ENCODE results near the gene F5.

The F5 gene

GRCh38 chr1:169586395-169587255 is at the start of gene F5:
Gene F5 (minus strand): TSS chr1:169586481. CDS start chr1:169586386, 95 bp downstream.
- DNase-seq (ENCODE audit: low spot score), result peak; percentile 59

- no peak for DNase-seq (ENCODE audit: low spot score)
Observed at GRCh38 chr1:169634877-169635276, 48.6 kb upstream of the F5 start.

GRCh38 chr1:169634145-169634544 is 47.9 kb upstream of the F5 start:
- DNase-seq (ENCODE audit: low spot score), result no peak

- no peak for DNase-seq (ENCODE audit: low spot score)
Observed at GRCh38 chr1:169631249-169631648, 45.0 kb upstream of the F5 start.

- DNase-seq (ENCODE audit: low spot score), result no peak
Observed at GRCh38 chr1:169630006-169630405, 43.7 kb upstream of the F5 start, which contains the start of gene SELP. Gene SELP (minus strand): TSS chr1:169630124. CDS start chr1:169630074, 50 bp downstream.

GRCh38 chr1:169624912-169625311 is 38.6 kb upstream of the F5 start:
- DNase-seq (ENCODE audit: low spot score), result no peak

GRCh38 chr1:169624122-169624521 is 37.8 kb upstream of the F5 start:
- DNase-seq (ENCODE audit: low spot score), result no peak

GRCh38 chr1:169623132-169623926 is 37.0 kb upstream of the F5 start:
- no peak for DNase-seq (ENCODE audit: low spot score)

- DNase-seq (ENCODE audit: low spot score), result no peak
Observed at GRCh38 chr1:169620565-169620964, 34.3 kb upstream of the F5 start.

- no peak for DNase-seq (ENCODE audit: low spot score)
Observed at GRCh38 chr1:169618367-169618766, 32.1 kb upstream of the F5 start.

GRCh38 chr1:169615803-169616202 is 29.5 kb upstream of the F5 start:
- no peak for DNase-seq (ENCODE audit: low spot score)

GRCh38 chr1:169610858-169611257 is 24.6 kb upstream of the F5 start:
- no peak for DNase-seq (ENCODE audit: low spot score)

- DNase-seq (ENCODE audit: low spot score), result no peak
Observed at GRCh38 chr1:169610108-169610507, 23.8 kb upstream of the F5 start.

- no peak for DNase-seq (ENCODE audit: low spot score)
Observed at GRCh38 chr1:169608226-169608625, 21.9 kb upstream of the F5 start.

GRCh38 chr1:169604781-169605560 is 18.7 kb upstream of the F5 start:
- peak; percentile 59 for DNase-seq (ENCODE audit: low spot score)

GRCh38 chr1:169601096-169601881 is 15.0 kb upstream of the F5 start:
- peak; percentile 72 for DNase-seq (ENCODE audit: low spot score)

- no peak for DNase-seq (ENCODE audit: low spot score)
Observed at GRCh38 chr1:169595764-169596711, 9.8 kb upstream of the F5 start.

GRCh38 chr1:169594391-169594790 is 8.1 kb upstream of the F5 start:
- DNase-seq (ENCODE audit: low spot score), result no peak

GRCh38 chr1:169590932-169591331 is 4.7 kb upstream of the F5 start:
- DNase-seq (ENCODE audit: low spot score), result no peak

GRCh38 chr1:169588785-169589485 is 2.7 kb upstream of the F5 start:
- no peak for DNase-seq (ENCODE audit: low spot score)

Data from pons (tissue), 1 donor.